Neural progenitor cell (in vitro differentiated cells): ENCODE results near the gene TUBAL3. TPM values are rescaled to one million over a fixed set of nuclear protein-coding genes. Genes with fewer than 3 reads are reported as not detected.

Experiments used
- DNase-seq: peaks from one replicate; pipeline ENCODE4 v3.0.0-alpha.2; 2016; ENCODE audit warnings: low spot score
- H2AFZ ChIP-seq: fragments of 200-600 bp; sonication (generic); replicated peaks from 2 replicates; pipeline ENCODE4 v1.6.1; 2016; ENCODE audit warnings: antibody characterized with exemption
- H3F3A ChIP-seq: fragments of 200-600 bp; sonication (generic); 2 replicates; pipeline ENCODE4 v1.6.1; 2016; ENCODE audit warnings: antibody characterized with exemption, low read depth
- H3K27ac ChIP-seq: fragments of 200-600 bp; sonication (generic); 2 replicates; pipeline ENCODE4 v1.5.1; 2016; ENCODE audit warnings: mild to moderate bottlenecking
- H3K27me3 ChIP-seq: fragments of 200-600 bp; sonication (generic); 2 replicates; pipeline ENCODE4 v1.6.1; 2016; ENCODE audit warnings: mild to moderate bottlenecking, moderate library complexity
- H3K36me3 ChIP-seq: fragments of 200-600 bp; sonication (generic); 2 replicates; pipeline ENCODE4 v1.5.1; 2016
- H3K4me1 ChIP-seq: fragments of 200-600 bp; sonication (generic); 2 replicates; pipeline ENCODE4 v1.6.1; 2016; ENCODE audit warnings: mixed run types
- H3K4me2 ChIP-seq: fragments of 200-600 bp; sonication (generic); 2 replicates; pipeline ENCODE4 v1.6.1; 2016
- H3K4me3 ChIP-seq: fragments of 200-600 bp; sonication (generic); 2 replicates; pipeline ENCODE4 v1.5.1; 2016
- H3K79me2 ChIP-seq: fragments of 200-600 bp; sonication (generic); 2 replicates; pipeline ENCODE4 v1.6.1; 2016; ENCODE audit warnings: low read depth
- H3K9ac ChIP-seq: fragments of 200-600 bp; sonication (generic); 2 replicates; pipeline ENCODE4 v1.6.1; 2016
- H3K9me3 ChIP-seq: fragments of 200-600 bp; sonication (generic); 2 replicates; pipeline ENCODE4 v1.5.1; 2016; ENCODE audit warnings: low read depth
- H4K20me1 ChIP-seq: fragments of 200-600 bp; sonication (generic); 2 replicates; pipeline ENCODE4 v1.6.1; 2016; ENCODE audit warnings: low read depth
- H3K27ac Mint-ChIP-seq: 3 replicates; pipeline ENCODE4 v1.8.0; 2021; ENCODE audit warnings: mixed read lengths
- H3K27me3 Mint-ChIP-seq: 2 replicates; pipeline ENCODE4 v1.8.0; 2022; ENCODE audit warnings: low read depth, mild to moderate bottlenecking, inconsistent platforms, moderate library complexity, mixed read lengths; ENCODE audit not compliant: insufficient read depth
- H3K36me3 Mint-ChIP-seq: 3 replicates; pipeline ENCODE4 v1.8.0; 2021; ENCODE audit warnings: mixed read lengths
- H3K4me1 Mint-ChIP-seq: 3 replicates; pipeline ENCODE4 v1.8.0; 2021; ENCODE audit warnings: mixed read lengths
- H3K4me3 Mint-ChIP-seq: 3 replicates; pipeline ENCODE4 v1.8.0; 2021; ENCODE audit warnings: mild to moderate bottlenecking, moderate library complexity, mixed read lengths
- H3K9me3 Mint-ChIP-seq: 3 replicates; pipeline ENCODE4 v1.8.0; 2020; ENCODE audit warnings: mixed read lengths
- CTCF ChIP-seq: fragments of 200-600 bp; sonication (generic); IDR thresholded peaks from 2 replicates; pipeline ENCODE4 v1.5.1; 2017; ENCODE audit warnings: antibody characterized with exemption, mild to moderate bottlenecking
- EZH2 ChIP-seq: fragments of 200-600 bp; sonication (generic); IDR thresholded peaks from 2 replicates; pipeline ENCODE4 v1.6.1; 2017; ENCODE audit warnings: antibody characterized with exemption, mild to moderate bottlenecking, moderate library complexity
- EZH2phosphoT487 ChIP-seq: fragments of 200-600 bp; sonication (generic); IDR thresholded peaks from 2 replicates; pipeline ENCODE4 v1.6.1; 2017; ENCODE audit warnings: antibody characterized with exemption
- total RNA-seq: library from RNA; depleted of rRNA; stranded (reverse); fragments of >200 nt; gene quantifications from 2 replicates; pipeline ENCODE4 v1.2.3, GENCODE V29; 2015; ENCODE audit warnings: low replicate concordance

TUBAL3 gene
- total RNA-seq, 1 donor from 2014 or later: not detected

GRCh38 chr10:5449823-5450222 is 45.2 kb upstream of the TUBAL3 start:
- Histone ChIP-seq H4K20me1 (peaks cover 3% of the 10 kb centered on the region), H3K4me3 (no peak overlapping the region), H3K9ac (no peak overlapping the region), H3K9me3 (no peaks in the 10 kb centered on the region), H3K27me3 (no peaks in the 10 kb centered on the region), H3K36me3 (peaks cover 24% of the 10 kb centered on the region), H3K4me1 (peaks cover 25% of the 10 kb centered on the region), H3F3A (peaks cover 10% of the 10 kb centered on the region), H3K79me2 (peaks cover 44% of the 10 kb centered on the region), H2AFZ (no peak overlapping the region), H3K27ac (no peak overlapping the region), H3K4me2 (peak overlapping the region; percentile 45)
- Mint-ChIP-seq H3K36me3 (peaks cover 10% of the 10 kb centered on the region), H3K27me3 (no peaks in the 10 kb centered on the region), H3K27ac (peak overlapping the region; percentile 76), H3K4me1 (peaks cover 25% of the 10 kb centered on the region), H3K4me3 (peak overlapping the region; percentile 58), H3K9me3 (no peaks in the 10 kb centered on the region)
- no peak for TF ChIP-seq EZH2phosphoT487
- no peak for TF ChIP-seq EZH2
- TF ChIP-seq CTCF: no peak
- DNase-seq: peak; percentile 45

- peaks cover 25% of the 10 kb centered on the region for H3K4me1 ChIP-seq
- H3K27me3 ChIP-seq: no peaks in the 10 kb centered on the region
- peaks cover 3% of the 10 kb centered on the region for H4K20me1 ChIP-seq
- H3K9me3 Mint-ChIP-seq: no peaks in the 10 kb centered on the region
- TF ChIP-seq EZH2 (no peak), EZH2phosphoT487 (no peak), CTCF (no peak)
- H3K27me3 Mint-ChIP-seq: no peaks in the 10 kb centered on the region
- peaks cover 25% of the 10 kb centered on the region for H3K4me1 Mint-ChIP-seq
- H3K9me3 ChIP-seq: no peaks in the 10 kb centered on the region
- no peak for DNase-seq
- H3K27ac Mint-ChIP-seq: no peak overlapping the region
- H3K36me3 ChIP-seq: peaks cover 18% of the 10 kb centered on the region
- no peak overlapping the region for H2AFZ ChIP-seq
- no peak overlapping the region for H3K4me3 Mint-ChIP-seq
- H3K4me3 ChIP-seq: no peak overlapping the region
- no peak overlapping the region for H3K9ac ChIP-seq
- H3K79me2 ChIP-seq: peaks cover 44% of the 10 kb centered on the region
- peaks cover 10% of the 10 kb centered on the region for H3F3A ChIP-seq
- H3K36me3 Mint-ChIP-seq: peaks cover 13% of the 10 kb centered on the region
- H3K27ac ChIP-seq: no peak overlapping the region
- H3K4me2 ChIP-seq: peak overlapping the region; percentile 45
These were observed 44.6 kb upstream of the TUBAL3 start for GRCh38 chr10:5449227-5449626.

GRCh38 chr10:5448333-5449001 is 43.8 kb upstream of the TUBAL3 start:
- peaks cover 9% of the 10 kb centered on the region for H3K36me3 Mint-ChIP-seq
- peaks cover 25% of the 10 kb centered on the region for H3K4me1 ChIP-seq
- DNase-seq: no peak
- H3K79me2 ChIP-seq: peaks cover 44% of the 10 kb centered on the region
- H3K4me1 Mint-ChIP-seq: peaks cover 25% of the 10 kb centered on the region
- H4K20me1 ChIP-seq: peaks cover 3% of the 10 kb centered on the region
- H3K9me3 ChIP-seq: no peaks in the 10 kb centered on the region
- H3K27me3 Mint-ChIP-seq: no peaks in the 10 kb centered on the region
- H3K27ac ChIP-seq: no peak overlapping the region
- no peaks in the 10 kb centered on the region for H3K27me3 ChIP-seq
- no peak overlapping the region for H2AFZ ChIP-seq
- no peak overlapping the region for H3K9ac ChIP-seq
- H3K4me3 Mint-ChIP-seq: peak overlapping the region; percentile 13
- no peaks in the 10 kb centered on the region for H3K9me3 Mint-ChIP-seq
- H3K27ac Mint-ChIP-seq: no peak overlapping the region
- peaks cover 18% of the 10 kb centered on the region for H3K36me3 ChIP-seq
- H3F3A ChIP-seq: peaks cover 10% of the 10 kb centered on the region
- H3K4me2 ChIP-seq: peak overlapping the region; percentile 75
- peak overlapping the region; percentile 44 for H3K4me3 ChIP-seq
- TF ChIP-seq EZH2phosphoT487 (no peak), EZH2 (no peak), CTCF (no peak)
